ENCODE measurements around the gene PKD1.
"Not testable (repeated sequence)": the region's sequence is repeated elsewhere in the genome, so short reads cannot be mapped to it uniquely, and the experiment has no call there.

The PKD1 gene

GRCh38 chr16:2135770-2136490 lies at the start of gene PKD1:
Gene PKD1 (minus strand): TSS chr16:2135898. CDS start chr16:2135689, 209 bp downstream.
- TF ChIP-seq GATA2, GATA3 (IDR thresholded peaks at IDR 0.05; ENCODE audit: low read depth, low read length): not testable (repeated sequence)

GRCh38 chr16:2184962-2185361 lies 49.3 kb upstream of the PKD1 start:
- TF ChIP-seq GATA2 (IDR thresholded peaks at IDR 0.05; ENCODE audit: low read depth, low read length) (no peak), GATA3 (IDR thresholded peaks at IDR 0.05; ENCODE audit: low read depth, low read length) (no peak)

GRCh38 chr16:2184346-2184745 lies 48.6 kb upstream of the PKD1 start:
- no peak for TF ChIP-seq GATA2 (IDR thresholded peaks at IDR 0.05; ENCODE audit: low read depth, low read length)
- TF ChIP-seq GATA3 (IDR thresholded peaks at IDR 0.05; ENCODE audit: low read depth, low read length) = no peak

- no peak for TF ChIP-seq GATA3 (IDR thresholded peaks at IDR 0.05; ENCODE audit: low read depth, low read length)
- no peak for TF ChIP-seq GATA2 (IDR thresholded peaks at IDR 0.05; ENCODE audit: low read depth, low read length)
These were observed 48.0 kb upstream of the PKD1 start for GRCh38 chr16:2183671-2184070.

GRCh38 chr16:2181952-2182351 lies 46.3 kb upstream of the PKD1 start:
- TF ChIP-seq GATA2 (IDR thresholded peaks at IDR 0.05; ENCODE audit: low read depth, low read length) = no peak
- no peak for TF ChIP-seq GATA3 (IDR thresholded peaks at IDR 0.05; ENCODE audit: low read depth, low read length)

- no peak for TF ChIP-seq GATA3 (IDR thresholded peaks at IDR 0.05; ENCODE audit: low read depth, low read length)
- no peak for TF ChIP-seq GATA2 (IDR thresholded peaks at IDR 0.05; ENCODE audit: low read depth, low read length)
These were observed 45.5 kb upstream of the PKD1 start for GRCh38 chr16:2180962-2181923.

GRCh38 chr16:2180461-2180860 lies 44.8 kb upstream of the PKD1 start:
- TF ChIP-seq GATA3 (IDR thresholded peaks at IDR 0.05; ENCODE audit: low read depth, low read length) = no peak

- TF ChIP-seq GATA2 (IDR thresholded peaks at IDR 0.05; ENCODE audit: low read depth, low read length) = no peak
These were observed 43.9 kb upstream of the PKD1 start for GRCh38 chr16:2179576-2179975.

GRCh38 chr16:2179107-2179501 lies 43.4 kb upstream of the PKD1 start:
- TF ChIP-seq GATA2 (IDR thresholded peaks at IDR 0.05; ENCODE audit: low read depth, low read length) (no peak), GATA3 (IDR thresholded peaks at IDR 0.05; ENCODE audit: low read depth, low read length) (no peak)

- TF ChIP-seq GATA3 (IDR thresholded peaks at IDR 0.05; ENCODE audit: low read depth, low read length) (no peak), GATA2 (IDR thresholded peaks at IDR 0.05; ENCODE audit: low read depth, low read length) (no peak)
These were observed 42.8 kb upstream of the PKD1 start for GRCh38 chr16:2178321-2179106.

- TF ChIP-seq GATA2 (IDR thresholded peaks at IDR 0.05; ENCODE audit: low read depth, low read length) (no peak), GATA3 (IDR thresholded peaks at IDR 0.05; ENCODE audit: low read depth, low read length) (no peak)
These were observed 41.9 kb upstream of the PKD1 start for GRCh38 chr16:2177561-2177960.

- TF ChIP-seq GATA3 (IDR thresholded peaks at IDR 0.05; ENCODE audit: low read depth, low read length) (no peak), GATA2 (IDR thresholded peaks at IDR 0.05; ENCODE audit: low read depth, low read length) (no peak)
These were observed 41.4 kb upstream of the PKD1 start for GRCh38 chr16:2177101-2177500.

- TF ChIP-seq GATA2 (IDR thresholded peaks at IDR 0.05; ENCODE audit: low read depth, low read length) (no peak), GATA3 (IDR thresholded peaks at IDR 0.05; ENCODE audit: low read depth, low read length) (no peak)
These were observed 40.3 kb upstream of the PKD1 start for GRCh38 chr16:2176047-2176446.

- TF ChIP-seq GATA2 (IDR thresholded peaks at IDR 0.05; ENCODE audit: low read depth, low read length) = no peak
- TF ChIP-seq GATA3 (IDR thresholded peaks at IDR 0.05; ENCODE audit: low read depth, low read length) = no peak
These were observed 39.8 kb upstream of the PKD1 start for GRCh38 chr16:2175454-2175853.
